ENCODE results near the gene KANK4.

The KANK4 gene

DNA sequence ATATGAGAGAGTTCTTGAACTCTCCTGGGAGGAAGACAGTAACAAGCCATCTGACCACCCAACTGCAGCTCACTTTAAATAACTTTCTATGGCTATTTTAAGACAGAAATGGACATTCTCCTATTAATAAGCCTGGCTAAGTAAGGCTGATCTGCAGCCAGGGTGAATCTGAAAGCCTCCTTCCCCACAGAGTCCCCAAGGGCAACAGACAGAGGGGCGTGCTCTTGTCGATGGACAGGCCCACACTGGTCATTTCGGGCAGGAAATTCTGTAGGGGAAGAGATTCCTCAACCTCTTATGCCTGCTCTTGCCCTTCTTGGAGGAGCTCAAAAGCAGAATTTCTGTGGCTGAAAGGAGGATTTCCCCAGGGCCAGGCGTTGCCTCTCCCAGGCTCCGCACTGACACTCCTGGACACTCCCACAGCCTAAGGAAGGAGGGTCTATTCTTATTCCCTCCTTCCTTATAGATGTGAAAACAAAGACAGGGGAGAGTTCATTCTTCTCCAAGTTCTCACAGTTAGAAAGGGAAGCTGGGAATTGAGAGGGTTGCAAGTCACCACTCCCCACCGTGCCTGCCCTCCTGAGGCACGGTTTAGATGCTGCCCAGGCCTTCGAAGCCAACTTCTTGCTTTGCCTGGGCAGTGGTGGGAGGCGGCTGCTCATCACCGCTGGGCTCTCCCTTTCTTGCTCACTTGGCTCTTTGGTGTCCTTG is 17.9 kb upstream of the KANK4 start:
- DNase-seq (ENCODE audit: low read depth): no peak

DNA sequence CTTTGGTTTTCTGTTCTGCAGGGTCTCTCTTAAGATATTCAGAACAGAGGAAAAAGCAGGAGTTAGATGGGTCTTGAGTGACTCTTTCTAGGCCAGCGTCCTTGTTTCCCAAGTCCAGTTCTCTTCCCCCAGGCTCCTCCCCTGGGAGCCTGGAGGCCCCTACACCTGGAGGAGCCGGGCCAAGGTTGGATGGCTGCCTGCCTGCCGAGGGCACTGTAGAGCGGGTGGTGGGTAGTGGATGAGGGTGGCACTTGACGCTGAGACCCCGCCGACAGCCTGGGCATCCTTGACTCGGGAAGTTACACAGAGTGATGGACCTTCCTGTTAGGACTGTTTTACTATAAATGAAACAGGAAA is 17.4 kb upstream of the KANK4 start:
- DNase-seq (ENCODE audit: low read depth): no peak

DNA sequence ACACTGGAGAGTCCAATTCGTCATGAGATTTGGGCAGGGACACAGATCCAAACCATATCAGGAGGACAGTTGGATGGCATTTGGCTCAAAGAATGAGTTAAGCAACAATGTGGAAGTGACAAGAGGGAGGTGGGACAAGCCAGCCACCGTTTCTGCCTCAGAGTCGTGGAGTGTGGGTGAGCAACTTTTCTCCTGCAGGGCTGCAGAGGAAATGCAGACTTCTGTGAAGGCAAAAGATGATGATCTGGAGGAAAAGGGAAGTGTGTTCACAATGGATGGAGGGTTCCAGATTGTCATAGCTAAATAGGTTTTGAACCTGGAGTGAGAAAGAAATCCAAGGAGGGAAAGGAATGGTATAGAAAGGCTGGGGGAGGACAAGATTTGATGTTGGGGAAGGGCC is 16.4 kb upstream of the KANK4 start:
- no peak for DNase-seq (ENCODE audit: low read depth)

DNA sequence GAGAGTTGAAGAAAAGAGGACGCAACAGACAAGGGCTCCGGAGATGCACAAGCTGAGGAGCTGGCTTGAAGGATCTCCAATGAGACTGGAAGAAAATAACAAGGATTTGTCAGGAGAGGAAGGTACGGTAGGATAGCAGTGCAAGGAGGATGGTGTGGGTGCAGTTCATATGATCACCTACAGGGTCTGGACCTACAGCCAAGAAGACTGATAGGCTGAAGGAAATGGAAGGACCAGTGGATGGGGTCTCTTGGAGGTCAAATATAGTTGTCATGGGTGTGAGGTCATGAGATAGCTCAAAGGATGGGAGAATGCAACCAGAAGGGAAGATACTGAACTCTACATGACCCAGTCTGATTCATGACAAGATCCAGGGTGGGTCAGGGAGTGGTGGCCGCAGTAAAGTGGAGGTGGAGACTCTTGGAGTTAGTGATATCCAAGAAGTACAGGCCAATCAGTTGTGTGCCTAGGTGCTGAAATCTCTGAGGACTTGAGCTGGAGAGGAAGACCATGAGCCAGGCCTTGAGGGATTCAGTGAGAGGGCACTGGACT is 15.3 kb upstream of the KANK4 start:
- no peak for DNase-seq (ENCODE audit: low read depth)

DNA sequence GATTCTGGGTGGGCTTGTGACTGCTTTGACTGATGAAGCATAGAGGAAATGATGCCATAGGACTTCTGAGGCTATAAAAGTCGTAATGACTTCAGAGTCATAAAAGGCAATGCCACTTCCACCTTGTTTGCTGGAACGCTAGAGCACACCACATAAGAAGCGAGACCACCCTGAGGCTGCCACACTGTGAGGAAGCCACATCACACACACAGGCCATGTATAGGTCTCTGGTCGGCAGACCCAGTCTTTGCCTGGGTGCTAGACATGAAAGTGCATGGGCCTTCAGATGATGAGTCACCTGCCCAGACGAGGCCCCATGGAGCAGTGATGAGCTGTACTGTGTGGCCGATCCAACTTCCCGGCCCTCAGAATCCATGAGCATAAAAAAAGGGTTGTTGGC is 14.2 kb upstream of the KANK4 start:
- DNase-seq (ENCODE audit: low read depth): no peak

DNA sequence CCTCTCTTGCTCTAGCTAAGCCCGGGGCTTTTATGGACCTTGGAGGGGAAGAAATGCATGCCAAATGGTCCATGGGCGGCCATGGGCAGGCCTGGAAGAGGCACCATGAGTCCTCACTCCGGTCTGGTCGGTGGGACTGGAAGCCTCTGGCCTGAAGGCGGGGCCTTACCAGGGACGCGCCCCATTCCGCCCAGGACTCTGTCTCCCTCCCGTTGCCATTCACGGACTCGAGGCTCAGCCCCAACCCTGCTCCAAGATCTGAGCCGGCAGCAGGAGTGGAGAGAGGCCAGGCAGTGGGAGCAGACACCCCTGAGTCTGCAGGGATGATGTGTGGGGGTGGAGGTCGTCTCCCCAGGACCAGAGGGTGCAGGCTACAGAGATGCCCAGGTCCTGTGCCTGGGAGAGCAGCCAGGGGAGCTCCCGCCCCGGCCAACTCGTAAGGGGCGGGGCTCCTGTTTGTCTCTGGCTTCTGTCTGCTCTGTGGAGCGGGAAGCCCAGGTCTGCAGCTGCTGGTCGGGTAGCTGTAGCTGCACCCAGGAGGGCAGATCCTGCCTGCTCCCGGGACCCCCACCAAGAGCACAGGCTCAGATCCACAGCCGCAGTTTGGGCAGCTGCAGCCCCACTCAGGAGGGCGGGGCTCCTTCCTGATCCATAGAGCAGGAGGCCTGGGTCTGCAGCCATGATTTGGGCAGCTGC is 8.3 kb upstream of the KANK4 start:
- no peak for DNase-seq (ENCODE audit: low read depth)

DNA sequence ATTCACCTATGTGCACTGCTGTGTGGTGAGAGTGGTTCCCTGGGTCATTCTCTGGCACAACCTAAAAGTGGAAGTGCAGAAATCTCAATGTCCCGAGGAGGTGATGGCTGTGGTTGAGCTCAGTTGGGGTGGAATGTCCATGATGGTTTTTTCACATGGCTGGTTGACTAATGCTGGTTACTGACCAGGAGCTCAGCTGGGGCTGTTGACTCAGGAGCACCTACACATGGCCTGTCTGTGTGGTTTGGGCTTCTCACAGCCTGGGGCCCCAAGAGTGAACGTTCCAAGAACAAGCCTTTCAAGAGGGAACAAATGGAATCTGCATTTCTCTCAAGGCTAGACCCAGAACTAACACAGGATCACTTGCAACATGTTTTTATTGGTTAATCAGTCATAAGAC is 6.4 kb upstream of the KANK4 start:
- no peak for DNase-seq (ENCODE audit: low read depth)

DNA sequence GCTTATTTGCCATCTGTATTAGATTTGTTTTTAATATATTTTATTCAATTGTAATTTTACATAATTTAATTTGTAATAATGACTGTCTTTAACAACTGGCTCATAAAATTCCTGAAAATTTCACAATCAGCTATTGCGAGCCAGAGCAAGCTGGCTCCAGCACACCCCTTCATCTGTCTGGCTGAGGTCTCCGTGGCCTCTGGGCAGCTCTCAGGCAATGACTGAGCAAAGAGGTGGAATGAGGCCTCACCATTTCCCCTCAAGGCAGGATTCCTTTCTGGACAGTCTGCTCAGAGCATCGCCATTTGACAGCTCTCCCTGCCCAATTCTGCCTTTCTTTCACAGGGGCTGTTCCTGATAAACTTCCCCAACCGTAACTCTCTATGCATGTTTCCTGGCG is 5.8 kb upstream of the KANK4 start:
- DNase-seq (ENCODE audit: low read depth): no peak

DNA sequence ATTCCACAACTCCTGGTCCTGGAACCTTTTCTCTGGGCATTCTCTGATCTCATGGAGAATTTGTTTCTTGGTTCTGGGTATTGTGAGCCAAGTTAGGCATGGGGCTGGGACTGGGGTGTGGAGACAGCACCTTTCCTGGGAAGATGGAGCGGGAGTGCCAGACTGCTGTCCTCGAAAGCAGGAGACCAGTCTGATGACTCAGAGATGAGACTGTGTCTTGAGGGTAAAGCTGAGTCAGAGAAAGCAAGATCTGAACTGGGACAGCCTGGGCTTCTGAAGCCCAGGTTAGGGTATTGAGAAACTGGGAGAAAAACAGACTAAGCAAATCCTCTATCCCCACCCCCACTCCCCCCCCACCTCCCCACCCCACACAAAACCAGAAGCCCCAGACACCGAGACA is 2.2 kb upstream of the KANK4 start:
- DNase-seq (ENCODE audit: low read depth): no peak

DNA sequence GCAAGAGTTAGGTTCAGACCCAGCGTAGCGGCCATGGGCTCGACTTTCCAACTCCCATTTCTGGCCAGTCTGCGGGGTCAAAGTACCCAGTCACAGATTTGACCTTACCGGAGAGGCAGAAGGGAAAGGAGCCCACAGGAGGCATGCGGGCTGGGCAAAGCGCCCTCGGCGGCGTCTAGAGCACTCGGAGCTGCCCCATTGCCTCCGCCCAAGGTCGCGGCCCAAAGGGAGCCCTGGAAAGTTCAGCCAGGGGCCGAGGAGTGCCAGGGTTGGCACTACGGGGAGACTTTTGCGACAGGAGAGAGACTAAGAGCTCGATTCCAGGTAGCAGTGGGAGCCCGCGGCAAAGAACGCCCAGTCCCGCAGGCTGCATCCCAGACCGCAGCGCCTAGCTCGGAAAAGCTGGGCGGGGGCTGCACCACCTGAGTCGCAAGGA is 896 bp downstream of the KANK4 start:
- DNase-seq (ENCODE audit: low read depth): no peak

DNA sequence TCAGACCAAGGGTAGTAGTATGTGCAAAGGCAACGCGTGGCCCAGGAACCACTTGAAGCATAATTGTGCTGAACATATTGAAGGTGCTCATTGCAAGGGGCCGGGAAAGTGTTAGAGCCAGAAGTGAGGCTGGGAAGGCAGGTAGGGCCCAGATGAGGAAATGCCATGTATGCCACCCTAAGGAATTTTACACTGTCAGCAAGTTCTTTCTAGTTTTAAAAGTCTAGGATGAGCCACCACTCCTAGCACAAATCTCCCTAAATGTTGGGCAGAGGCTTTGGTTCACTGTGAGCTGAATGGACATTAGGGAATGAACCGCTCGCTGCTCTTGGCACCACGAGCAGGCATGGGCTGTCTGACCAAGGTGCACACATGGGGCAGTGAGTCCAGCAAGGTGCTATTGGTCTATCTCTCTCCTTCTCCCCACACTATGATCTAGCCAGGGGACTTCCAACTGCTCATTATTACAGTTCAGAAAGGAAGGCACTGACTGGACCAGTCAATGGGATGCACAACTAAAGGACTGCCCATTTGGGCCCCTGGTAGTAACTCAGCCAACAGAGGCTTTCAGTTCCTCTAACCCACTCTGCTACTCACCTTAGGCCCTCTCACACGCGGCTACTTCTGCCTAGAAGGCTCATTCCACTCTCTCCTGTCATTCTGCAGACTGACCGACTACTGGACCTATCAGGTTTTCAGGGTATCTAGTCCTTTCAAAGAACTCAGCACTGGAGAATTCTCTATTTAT is 2.0 kb downstream of the KANK4 start:
- no peak for DNase-seq (ENCODE audit: low read depth)

DNA sequence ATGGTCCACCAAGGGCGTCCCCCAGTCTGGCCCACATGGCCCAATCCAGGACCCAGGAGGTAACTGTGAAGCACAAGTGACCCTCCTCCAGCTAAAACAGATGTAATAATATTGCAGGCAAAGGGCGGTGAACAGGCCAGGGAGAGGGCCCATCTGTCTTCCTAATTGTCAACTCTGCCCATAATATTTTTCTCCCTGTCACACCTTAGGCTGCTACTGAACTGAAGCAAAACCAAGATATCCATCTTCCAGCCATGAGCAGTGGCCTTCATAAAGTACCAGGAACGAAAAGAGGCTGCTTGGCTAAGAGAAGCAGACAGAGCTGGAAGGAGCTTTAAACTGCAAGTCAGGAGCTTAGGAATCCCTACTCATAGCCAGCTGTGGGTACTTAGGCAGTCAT is 3.1 kb downstream of the KANK4 start:
- DNase-seq (ENCODE audit: low read depth): no peak

DNA sequence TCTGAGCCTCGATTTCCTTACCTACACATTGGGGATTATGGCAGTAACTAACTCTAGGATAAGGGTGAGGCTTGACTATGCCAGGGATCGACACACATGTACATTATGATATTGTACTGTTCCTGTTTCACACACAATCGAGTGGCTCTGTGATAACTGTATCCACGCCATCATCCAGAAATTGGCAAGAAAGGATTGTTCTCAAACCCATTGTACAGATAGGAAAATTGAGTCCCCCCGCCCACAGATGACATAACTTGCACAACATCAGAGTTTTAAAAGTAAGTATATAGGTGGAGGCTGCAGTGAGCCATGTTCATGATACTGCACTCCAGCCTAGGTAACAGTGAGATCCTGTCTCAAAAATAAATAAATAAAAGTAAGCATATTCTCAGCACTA is 3.8 kb downstream of the KANK4 start:
- no peak for DNase-seq (ENCODE audit: low read depth)

DNA sequence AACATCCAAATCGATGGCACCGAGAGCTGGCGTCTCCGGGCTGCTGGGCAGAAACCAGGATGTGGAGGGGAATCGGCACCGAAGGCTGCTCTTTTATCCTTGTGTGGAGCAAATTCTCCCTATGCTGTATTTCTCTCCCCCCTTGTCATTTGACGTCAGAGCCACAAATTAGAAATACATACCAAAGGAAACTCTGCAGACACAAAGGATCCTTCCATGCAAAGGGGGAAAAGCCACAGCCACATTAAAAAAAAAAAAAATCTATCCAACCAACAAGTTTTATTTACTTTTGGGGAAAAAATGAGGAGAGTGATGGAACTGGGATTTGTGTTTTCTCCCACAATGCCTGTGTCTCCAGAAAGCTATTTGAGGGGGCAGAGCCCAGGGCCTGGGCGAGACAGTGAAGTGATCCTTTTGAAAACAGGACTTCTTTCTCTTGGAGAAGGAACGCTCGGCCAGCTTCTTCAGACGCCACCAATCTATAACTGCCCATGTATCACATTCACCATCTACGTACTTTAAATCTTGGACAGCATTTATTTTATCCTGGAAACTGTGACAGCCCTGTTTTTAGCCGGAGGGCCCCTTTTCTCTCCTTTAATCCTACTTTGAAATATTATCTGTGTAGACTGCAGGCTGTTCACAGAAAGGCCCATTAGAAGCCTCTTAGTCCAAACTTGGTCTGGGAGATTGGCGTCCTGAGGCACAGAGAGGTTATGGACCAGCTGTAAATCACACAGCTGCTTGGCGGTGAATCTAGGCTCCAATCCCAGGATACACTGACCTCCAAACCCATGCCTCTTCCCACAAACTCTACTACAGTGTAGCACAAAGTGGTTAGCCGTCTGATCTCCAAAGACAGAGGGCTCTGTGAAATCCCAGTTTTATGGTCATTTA is 4.5 kb downstream of the KANK4 start:
- no peak for DNase-seq (ENCODE audit: low read depth)

DNA sequence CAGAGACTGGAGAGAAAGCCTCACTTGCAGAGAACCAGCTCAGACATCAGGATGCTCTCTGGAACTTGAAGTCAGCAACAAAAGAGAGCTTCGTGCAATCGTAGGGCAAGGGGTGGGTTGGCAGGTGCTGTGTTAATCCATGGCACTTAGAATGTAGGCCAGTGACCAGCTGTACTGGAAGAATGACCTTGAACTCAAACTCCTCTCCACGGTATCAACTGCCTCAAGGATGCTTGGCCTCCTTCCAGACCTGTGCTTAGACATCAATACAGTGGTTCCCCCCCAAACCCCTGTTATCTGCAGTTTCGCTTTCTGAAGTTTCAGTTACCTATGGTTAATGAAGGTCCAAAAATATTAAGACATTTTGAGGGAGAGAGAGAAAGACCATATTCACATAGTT is 6.5 kb downstream of the KANK4 start:
- DNase-seq (ENCODE audit: low read depth): no peak

DNA sequence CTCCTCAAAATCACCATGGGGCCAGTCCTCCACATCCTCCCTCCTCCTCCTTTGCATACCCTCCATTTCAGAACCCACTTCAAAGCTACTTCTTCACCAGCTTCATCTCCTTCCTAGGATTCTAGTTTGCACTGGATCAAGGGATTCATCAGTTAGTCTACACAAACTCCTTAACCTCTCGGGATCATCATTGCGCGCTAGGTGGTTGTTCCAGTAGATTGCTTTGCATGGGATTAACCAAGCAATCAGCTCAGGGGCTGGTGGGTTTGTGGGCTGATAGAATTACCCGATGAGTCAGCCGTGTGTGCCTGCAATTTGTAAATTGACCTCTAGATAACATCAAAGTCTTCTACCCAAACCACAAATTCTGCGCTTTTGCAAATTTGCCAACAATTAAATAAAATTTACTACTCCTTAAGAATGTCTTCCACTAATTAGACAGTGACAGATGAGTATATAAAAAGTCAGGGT is 7.7 kb downstream of the KANK4 start:
- DNase-seq (ENCODE audit: low read depth): no peak

DNA sequence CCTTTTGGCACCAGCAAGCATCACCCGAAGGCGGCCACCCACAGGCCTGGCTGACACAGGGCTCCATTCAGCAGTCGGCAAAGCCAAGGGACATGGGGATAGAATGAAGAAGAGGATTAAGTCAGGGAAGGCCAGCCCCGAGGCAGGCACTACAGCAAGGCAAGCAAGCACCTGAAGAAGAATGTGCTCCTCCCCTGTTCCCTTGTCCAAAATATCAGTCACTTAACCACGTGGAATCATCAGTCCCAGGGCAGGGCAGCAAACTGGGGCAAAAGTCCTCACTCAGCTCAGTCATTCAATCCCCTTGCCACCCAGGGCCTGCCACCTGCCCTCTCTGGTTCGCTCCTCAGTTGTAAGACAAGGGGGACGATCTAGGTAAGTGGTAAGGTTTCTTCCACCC is 9.3 kb downstream of the KANK4 start:
- no peak for DNase-seq (ENCODE audit: low read depth)

DNA sequence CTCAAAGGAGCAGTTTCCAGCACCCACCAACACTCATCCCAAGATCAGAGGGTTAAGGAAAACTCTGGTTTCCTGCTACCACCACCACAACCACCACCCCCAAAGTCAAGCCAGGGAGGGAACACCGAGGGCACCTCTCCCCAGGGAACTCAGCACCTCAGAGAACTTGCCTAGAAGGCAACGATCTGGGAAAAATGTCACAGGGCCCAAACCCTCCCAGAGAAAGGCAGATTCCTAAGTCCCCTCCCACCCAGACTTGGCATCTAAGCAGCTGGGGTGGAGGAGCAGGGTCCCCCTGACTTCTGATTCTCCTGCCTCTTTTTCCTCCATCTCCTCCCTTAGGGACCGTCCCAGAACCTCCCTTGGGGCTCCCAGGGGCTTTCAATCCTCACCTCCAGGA is 10.6 kb downstream of the KANK4 start:
- no peak for DNase-seq (ENCODE audit: low read depth)

DNA sequence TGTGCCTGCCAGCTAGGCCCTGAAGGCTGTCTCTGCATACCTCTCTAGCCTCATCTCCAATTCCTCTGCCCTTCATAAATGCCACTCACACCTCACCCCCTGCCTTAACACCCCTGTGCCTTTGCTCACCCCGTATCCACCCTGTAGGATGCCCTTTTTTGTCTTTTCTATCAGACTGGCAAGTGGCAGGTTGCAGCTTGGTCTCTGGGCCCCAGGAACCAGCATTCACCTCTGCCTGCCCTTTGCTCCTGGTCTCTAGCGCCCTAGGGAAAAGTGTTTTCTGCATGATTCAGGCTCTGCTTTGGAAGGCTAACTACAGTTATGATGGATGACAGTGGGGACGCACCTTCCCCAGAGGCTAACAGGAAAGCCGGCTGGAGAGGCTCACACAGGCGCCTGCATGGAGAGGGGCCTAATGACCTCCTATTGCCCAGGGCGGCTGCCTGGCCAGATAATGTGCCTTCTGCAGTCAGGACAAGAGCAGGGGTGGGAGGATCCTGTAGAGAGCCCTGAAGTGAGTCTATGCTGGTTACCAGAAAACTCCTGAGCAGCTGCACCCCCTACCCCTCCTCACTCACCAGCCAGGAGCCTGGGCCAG is 11.2 kb downstream of the KANK4 start:
- no peak for DNase-seq (ENCODE audit: low read depth)

DNA sequence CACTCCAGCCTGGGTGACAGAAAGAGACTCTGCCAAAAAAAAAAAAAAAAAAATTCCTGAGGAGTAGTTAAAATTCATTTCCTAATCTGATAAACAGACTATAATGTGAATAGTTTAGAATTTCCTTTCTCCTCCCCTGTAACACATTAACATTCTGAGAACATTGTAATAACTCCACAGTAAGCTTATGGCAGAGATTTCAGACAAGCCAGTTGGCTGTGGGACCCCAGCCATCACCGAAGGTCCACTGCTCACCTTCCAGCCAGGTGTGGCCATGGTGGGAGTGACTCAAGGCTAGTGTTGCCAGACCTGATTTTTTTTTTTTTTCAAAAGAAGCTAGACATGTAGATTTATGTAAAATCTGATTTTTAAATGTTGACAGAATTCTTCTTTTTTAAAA is 11.8 kb downstream of the KANK4 start:
- no peak for DNase-seq (ENCODE audit: low read depth)

DNA sequence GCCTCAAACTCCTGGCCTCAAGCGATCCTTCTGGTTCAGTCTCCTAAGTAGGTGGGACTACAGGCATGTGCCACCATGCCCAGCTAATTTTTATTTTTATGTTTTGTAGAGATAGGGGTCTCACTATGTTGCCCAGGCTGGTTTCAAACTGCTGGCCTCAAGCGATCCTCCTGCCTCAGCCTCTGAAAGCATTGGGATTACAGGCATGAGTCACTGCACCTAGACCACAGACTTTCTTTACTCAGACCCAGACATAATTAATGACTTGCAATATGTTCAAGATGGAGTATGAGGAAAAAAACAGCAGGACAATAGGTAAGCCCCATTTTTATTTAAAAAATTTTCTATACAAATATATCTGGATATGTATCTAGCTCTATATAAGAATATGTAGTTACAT is 13.2 kb downstream of the KANK4 start:
- DNase-seq (ENCODE audit: low read depth): no peak

DNA sequence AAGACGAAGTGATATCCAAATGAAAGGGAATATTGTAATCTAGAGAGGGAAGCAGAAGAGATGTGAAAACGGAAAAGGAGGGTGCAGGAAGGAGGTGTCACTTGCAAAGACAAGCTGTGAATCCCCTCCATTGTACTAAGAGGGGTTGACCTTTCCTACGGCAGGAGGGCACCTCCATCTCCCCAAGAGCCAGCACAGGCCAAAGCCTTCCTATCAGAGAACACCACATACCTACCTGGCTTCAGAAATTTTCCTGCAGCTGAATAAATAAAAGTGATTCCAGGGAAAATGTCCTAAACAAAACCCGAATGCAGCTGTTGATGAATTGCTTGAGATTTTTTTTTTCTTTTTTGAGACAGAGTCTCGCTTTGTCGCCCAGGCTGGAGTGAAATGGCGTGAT is 14.3 kb downstream of the KANK4 start:
- no peak for DNase-seq (ENCODE audit: low read depth)

Data from stimulated activated CD8-positive, alpha-beta memory T cell treated with anti-CD3 and anti-CD28 coated beads, Interleukin-15, amount 100 ng/mL, for 24 hours (primary cell).